ENCODE data around the gene DYNC1I1.
"Not testable (repeated sequence)": the region's sequence is repeated elsewhere in the genome, so short reads cannot be mapped to it uniquely, and the experiment has no call there.

DYNC1I1 gene

DNA sequence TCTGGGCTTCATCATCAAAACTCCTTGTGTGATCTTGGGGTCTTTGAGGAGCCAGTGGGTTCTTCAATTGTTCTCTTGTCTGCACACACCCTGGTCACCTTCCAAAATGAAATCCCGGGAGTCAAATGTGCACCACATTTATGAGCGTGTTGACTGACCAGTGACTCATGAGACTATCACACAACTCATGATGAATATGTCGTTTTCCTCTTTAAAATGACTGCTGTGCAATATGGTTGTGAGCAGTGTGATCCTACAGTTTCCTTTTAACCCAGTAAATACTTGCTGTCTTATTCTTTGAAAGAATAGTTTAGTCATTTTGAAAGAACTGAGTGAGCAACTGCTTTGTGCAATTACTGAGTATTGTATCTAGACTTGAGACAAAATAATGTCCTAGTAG, 149.2 kb downstream of the DYNC1I1 start:
- no peaks in the 10 kb centered on the region for H3K27me3 ChIP-seq (ENCODE audit: control insufficient read depth in 1 of 2, insufficient read depth in 2 of 2, low read length in 2 of 2)
- H3K9me3 ChIP-seq (ENCODE audit: control insufficient read depth in 1 of 2, low read length in 2 of 2): no peaks in the 10 kb centered on the region
- H3K9ac ChIP-seq (ENCODE audit: low read depth in 1 of 2, low read length in 2 of 2): no peak overlapping the region
- peaks cover 0 to 3% of the 10 kb centered on the region in 2 donors for H3K4me1 ChIP-seq (ENCODE audit: control insufficient read depth in 1 of 2, insufficient read depth in 2 of 2, low read length in 2 of 2)
- no peaks in the 10 kb centered on the region for H3K36me3 ChIP-seq (ENCODE audit: control insufficient read depth in 1 of 2, insufficient read depth in 2 of 2, low read length in 2 of 2)
- no peak overlapping the region for H3K27ac ChIP-seq (ENCODE audit: low read depth, low read length)
- no peak overlapping the region for H3K4me3 ChIP-seq (ENCODE audit: low read depth in 1 of 2, low read length in 2 of 2)

- no peak overlapping the region for H3K4me3 ChIP-seq (ENCODE audit: low read depth in 1 of 2, low read length in 2 of 2)
- no peaks in the 10 kb centered on the region for H3K4me1 ChIP-seq (ENCODE audit: control insufficient read depth in 1 of 2, insufficient read depth in 2 of 2, low read length in 2 of 2)
- H3K36me3 ChIP-seq (ENCODE audit: control insufficient read depth in 1 of 2, insufficient read depth in 2 of 2, low read length in 2 of 2): no peaks in the 10 kb centered on the region
- H3K27ac ChIP-seq (ENCODE audit: low read depth, low read length): no peak overlapping the region
- H3K9ac ChIP-seq (ENCODE audit: low read depth in 1 of 2, low read length in 2 of 2): no peak overlapping the region
- no peaks in the 10 kb centered on the region for H3K9me3 ChIP-seq (ENCODE audit: control insufficient read depth in 1 of 2, low read length in 2 of 2)
- H3K27me3 ChIP-seq (ENCODE audit: control insufficient read depth in 1 of 2, insufficient read depth in 2 of 2, low read length in 2 of 2): no peaks in the 10 kb centered on the region
These were observed 149.8 kb downstream of the DYNC1I1 start for GRCh38 chr7:95922191-95922590.

GRCh38 chr7:95925236-95925635, 152.9 kb downstream of the DYNC1I1 start:
- Histone ChIP-seq H3K4me1 (ENCODE audit: control insufficient read depth in 1 of 2, insufficient read depth in 2 of 2, low read length in 2 of 2) (no peaks in the 10 kb centered on the region), H3K4me3 (ENCODE audit: low read depth in 1 of 2, low read length in 2 of 2) (no peak overlapping the region), H3K9ac (ENCODE audit: low read depth in 1 of 2, low read length in 2 of 2) (no peak overlapping the region), H3K27me3 (ENCODE audit: control insufficient read depth in 1 of 2, insufficient read depth in 2 of 2, low read length in 2 of 2) (no peaks in the 10 kb centered on the region), H3K9me3 (ENCODE audit: control insufficient read depth in 1 of 2, low read length in 2 of 2) (no peaks in the 10 kb centered on the region), H3K27ac (ENCODE audit: low read depth, low read length) (no peak overlapping the region), H3K36me3 (ENCODE audit: control insufficient read depth in 1 of 2, insufficient read depth in 2 of 2, low read length in 2 of 2) (no peaks in the 10 kb centered on the region)

DNA sequence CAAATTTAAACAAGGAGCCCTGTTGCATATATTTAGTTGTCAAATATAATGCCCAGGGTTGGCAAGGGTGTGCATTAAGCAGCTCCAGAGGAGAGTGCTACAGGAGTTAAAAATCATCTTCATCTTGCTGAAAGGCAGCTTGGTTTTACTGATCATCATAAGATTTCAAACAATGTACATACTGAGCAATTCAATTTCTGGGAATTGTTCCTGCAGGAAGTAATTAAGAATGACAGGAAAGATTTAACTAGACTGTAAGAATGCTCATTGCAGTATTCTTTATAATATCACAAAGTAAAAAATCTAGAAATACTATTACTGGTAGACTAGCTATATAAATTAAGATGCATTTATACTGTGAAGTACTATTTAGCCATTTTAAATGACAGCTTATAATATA, 153.6 kb downstream of the DYNC1I1 start:
- Histone ChIP-seq H3K27me3 (ENCODE audit: control insufficient read depth in 1 of 2, insufficient read depth in 2 of 2, low read length in 2 of 2) (no peaks in the 10 kb centered on the region), H3K4me1 (ENCODE audit: control insufficient read depth in 1 of 2, insufficient read depth in 2 of 2, low read length in 2 of 2) (no peaks in the 10 kb centered on the region), H3K9me3 (ENCODE audit: control insufficient read depth in 1 of 2, low read length in 2 of 2) (no peaks in the 10 kb centered on the region), H3K9ac (ENCODE audit: low read depth in 1 of 2, low read length in 2 of 2) (no peak overlapping the region), H3K27ac (ENCODE audit: low read depth, low read length) (no peak overlapping the region), H3K4me3 (ENCODE audit: low read depth in 1 of 2, low read length in 2 of 2) (no peak overlapping the region), H3K36me3 (ENCODE audit: control insufficient read depth in 1 of 2, insufficient read depth in 2 of 2, low read length in 2 of 2) (no peaks in the 10 kb centered on the region)

DNA sequence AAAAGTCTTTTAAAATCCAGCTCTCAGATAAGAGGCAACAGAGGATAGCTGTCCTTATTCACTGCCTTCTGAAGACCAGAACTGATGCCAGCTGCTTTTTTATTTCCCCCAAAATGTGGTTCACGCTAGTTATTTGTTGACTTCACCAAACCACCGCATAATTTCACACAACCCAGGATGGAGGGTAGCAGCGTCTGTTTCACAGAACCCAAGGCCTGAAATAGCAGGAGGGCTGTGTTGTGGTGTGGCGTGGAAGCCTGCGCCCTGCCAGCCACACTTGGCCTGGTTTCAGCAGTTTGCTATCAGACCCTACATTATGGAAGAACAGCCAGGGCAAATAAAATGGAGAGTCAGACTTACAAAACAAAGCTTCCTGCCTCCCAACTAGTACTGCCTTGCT, 155.4 kb downstream of the DYNC1I1 start:
- Histone ChIP-seq H3K4me1 (ENCODE audit: control insufficient read depth in 1 of 2, insufficient read depth in 2 of 2, low read length in 2 of 2) (no peaks in the 10 kb centered on the region), H3K27ac (ENCODE audit: low read depth, low read length) (no peak overlapping the region)

DNA sequence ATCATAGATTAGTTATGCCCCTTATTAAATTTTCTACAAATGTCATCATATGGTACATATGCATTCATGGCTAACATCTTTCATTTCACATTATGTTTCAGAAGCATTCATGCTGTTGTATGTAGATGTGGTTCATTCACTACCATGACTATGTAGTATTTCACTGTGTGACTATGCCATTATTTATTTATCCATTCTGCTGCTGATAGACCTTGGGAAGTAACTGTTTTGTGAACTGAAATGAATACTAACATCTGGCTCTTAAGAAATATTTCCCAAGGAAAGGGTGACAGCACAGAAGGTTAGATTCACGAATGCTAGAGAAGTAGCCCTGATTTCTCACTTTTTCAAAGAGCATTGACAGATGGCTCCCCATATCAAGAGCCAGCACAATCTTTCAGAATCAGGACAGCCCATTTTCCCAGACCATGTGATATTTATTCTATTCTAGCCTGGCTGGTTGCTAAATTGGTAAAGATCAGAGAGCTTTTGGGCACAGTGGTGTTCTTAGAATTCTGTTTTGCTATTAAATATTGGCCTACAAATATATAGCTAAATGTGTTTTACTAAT, 157.4 kb downstream of the DYNC1I1 start:
- no peaks in the 10 kb centered on the region for H3K27me3 ChIP-seq (ENCODE audit: control insufficient read depth in 1 of 2, insufficient read depth in 2 of 2, low read length in 2 of 2)
- no peaks in the 10 kb centered on the region for H3K4me1 ChIP-seq (ENCODE audit: control insufficient read depth in 1 of 2, insufficient read depth in 2 of 2, low read length in 2 of 2)
- no peaks in the 10 kb centered on the region for H3K36me3 ChIP-seq (ENCODE audit: control insufficient read depth in 1 of 2, insufficient read depth in 2 of 2, low read length in 2 of 2)
- H3K4me3 ChIP-seq (ENCODE audit: low read depth in 1 of 2, low read length in 2 of 2): no peak overlapping the region
- H3K9ac ChIP-seq (ENCODE audit: low read depth in 1 of 2, low read length in 2 of 2): no peak overlapping the region
- H3K9me3 ChIP-seq (ENCODE audit: control insufficient read depth in 1 of 2, low read length in 2 of 2): no peaks in the 10 kb centered on the region
- no peak overlapping the region for H3K27ac ChIP-seq (ENCODE audit: low read depth, low read length)

More for the DNA sequence above, 155.4 kb downstream of the DYNC1I1 start:
- Histone ChIP-seq H3K9me3 (ENCODE audit: control insufficient read depth in 1 of 2, low read length in 2 of 2) (no peaks in the 10 kb centered on the region), H3K4me3 (ENCODE audit: low read depth in 1 of 2, low read length in 2 of 2) (no peak overlapping the region), H3K27me3 (ENCODE audit: control insufficient read depth in 1 of 2, insufficient read depth in 2 of 2, low read length in 2 of 2) (no peaks in the 10 kb centered on the region), H3K36me3 (ENCODE audit: control insufficient read depth in 1 of 2, insufficient read depth in 2 of 2, low read length in 2 of 2) (no peaks in the 10 kb centered on the region), H3K9ac (ENCODE audit: low read depth in 1 of 2, low read length in 2 of 2) (no peak overlapping the region)

GRCh38 chr7:95931460-95932232, 159.3 kb downstream of the DYNC1I1 start:
- no peaks in the 10 kb centered on the region for H3K9me3 ChIP-seq (ENCODE audit: control insufficient read depth in 1 of 2, low read length in 2 of 2)
- H3K27me3 ChIP-seq (ENCODE audit: control insufficient read depth in 1 of 2, insufficient read depth in 2 of 2, low read length in 2 of 2): no peaks in the 10 kb centered on the region
- no peak overlapping the region for H3K9ac ChIP-seq (ENCODE audit: low read depth in 1 of 2, low read length in 2 of 2)
- no peaks in the 10 kb centered on the region for H3K4me1 ChIP-seq (ENCODE audit: control insufficient read depth in 1 of 2, insufficient read depth in 2 of 2, low read length in 2 of 2)
- no peaks in the 10 kb centered on the region for H3K36me3 ChIP-seq (ENCODE audit: control insufficient read depth in 1 of 2, insufficient read depth in 2 of 2, low read length in 2 of 2)
- no peak overlapping the region for H3K27ac ChIP-seq (ENCODE audit: low read depth, low read length)
- H3K4me3 ChIP-seq (ENCODE audit: low read depth in 1 of 2, low read length in 2 of 2): no peak overlapping the region

GRCh38 chr7:95933618-95934017, 161.3 kb downstream of the DYNC1I1 start:
- H3K27me3 ChIP-seq (ENCODE audit: control insufficient read depth in 1 of 2, insufficient read depth in 2 of 2, low read length in 2 of 2): no peaks in the 10 kb centered on the region
- no peak overlapping the region for H3K27ac ChIP-seq (ENCODE audit: low read depth, low read length)
- H3K4me1 ChIP-seq (ENCODE audit: control insufficient read depth in 1 of 2, insufficient read depth in 2 of 2, low read length in 2 of 2): no peaks in the 10 kb centered on the region
- H3K4me3 ChIP-seq (ENCODE audit: low read depth in 1 of 2, low read length in 2 of 2): no peak overlapping the region
- H3K9ac ChIP-seq (ENCODE audit: low read depth in 1 of 2, low read length in 2 of 2): no peak overlapping the region
- no peaks in the 10 kb centered on the region for H3K9me3 ChIP-seq (ENCODE audit: control insufficient read depth in 1 of 2, low read length in 2 of 2)
- no peaks in the 10 kb centered on the region for H3K36me3 ChIP-seq (ENCODE audit: control insufficient read depth in 1 of 2, insufficient read depth in 2 of 2, low read length in 2 of 2)

DNA sequence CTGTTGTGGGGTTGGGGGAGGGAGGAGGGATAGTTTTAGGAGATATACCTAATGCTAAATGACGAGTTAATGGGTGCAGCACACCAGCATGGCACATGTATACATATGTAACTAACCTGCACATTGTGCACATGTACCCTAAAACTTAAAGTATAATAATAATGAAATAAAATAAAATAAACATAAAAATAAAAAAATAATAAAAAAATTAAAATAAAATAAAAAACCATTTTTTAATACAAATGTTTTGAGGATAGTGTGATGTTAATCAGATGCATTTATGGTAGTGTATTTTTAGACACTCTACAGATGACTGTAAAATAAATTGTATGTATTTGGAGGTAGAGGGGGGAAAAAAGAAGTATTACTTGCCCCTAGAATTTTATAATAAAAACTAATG, 172.5 kb downstream of the DYNC1I1 start:
- not testable (repeated sequence) for H3K27ac ChIP-seq (ENCODE audit: low read depth, low read length); H3K27me3 ChIP-seq (ENCODE audit: control insufficient read depth in 1 of 2, insufficient read depth in 2 of 2, low read length in 2 of 2); H3K4me1 ChIP-seq (ENCODE audit: control insufficient read depth in 1 of 2, insufficient read depth in 2 of 2, low read length in 2 of 2); H3K4me3 ChIP-seq (ENCODE audit: low read depth in 1 of 2, low read length in 2 of 2); H3K9me3 ChIP-seq (ENCODE audit: control insufficient read depth in 1 of 2, low read length in 2 of 2); H3K9ac ChIP-seq (ENCODE audit: low read depth in 1 of 2, low read length in 2 of 2); H3K36me3 ChIP-seq (ENCODE audit: control insufficient read depth in 1 of 2, insufficient read depth in 2 of 2, low read length in 2 of 2)

DNA sequence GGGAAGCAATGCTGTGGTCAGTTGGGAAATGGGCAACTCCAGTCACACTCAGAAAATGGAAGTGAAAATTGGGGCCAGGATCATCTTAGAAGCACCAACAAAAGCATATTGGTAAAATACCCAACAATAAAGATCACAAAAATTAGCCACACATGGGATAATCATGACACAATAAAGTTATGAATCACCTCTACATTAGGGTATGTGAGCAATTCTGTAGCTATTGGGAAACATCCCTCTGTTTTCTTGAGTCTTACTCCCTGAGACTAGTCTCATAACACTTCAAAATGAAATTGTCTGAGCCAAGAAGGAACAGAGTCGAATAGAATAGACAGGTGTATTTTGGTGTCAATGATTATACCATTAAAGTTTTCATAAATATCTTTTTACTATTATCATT, 178.3 kb downstream of the DYNC1I1 start:
- no peak overlapping the region for H3K4me3 ChIP-seq (ENCODE audit: low read depth in 1 of 2, low read length in 2 of 2)
- H3K27ac ChIP-seq (ENCODE audit: low read depth, low read length): no peak overlapping the region

More for the DNA sequence above, 178.3 kb downstream of the DYNC1I1 start:
- Histone ChIP-seq H3K9ac (ENCODE audit: low read depth in 1 of 2, low read length in 2 of 2) (no peak overlapping the region), H3K36me3 (ENCODE audit: control insufficient read depth in 1 of 2, insufficient read depth in 2 of 2, low read length in 2 of 2) (no peaks in the 10 kb centered on the region), H3K9me3 (ENCODE audit: control insufficient read depth in 1 of 2, low read length in 2 of 2) (no peaks in the 10 kb centered on the region), H3K27me3 (ENCODE audit: control insufficient read depth in 1 of 2, insufficient read depth in 2 of 2, low read length in 2 of 2) (no peaks in the 10 kb centered on the region), H3K4me1 (ENCODE audit: control insufficient read depth in 1 of 2, insufficient read depth in 2 of 2, low read length in 2 of 2) (peaks cover 3 to 7% of the 10 kb centered on the region in 2 donors)
